Measurements from ENCODE around the gene NOX3. TPM values are rescaled to one million over a fixed set of nuclear protein-coding genes. Genes with fewer than 3 reads are reported as not detected.

NOX3 gene
- polyA plus RNA-seq, 1 donor from 2014 or later = 0.11 TPM

GRCh38 chr6:155450240-155450581, 5.4 kb downstream of the NOX3 start:
- H4K20me1 ChIP-seq (ENCODE audit: insufficient read depth) = no peaks in the 10 kb centered on the region
- TF ChIP-seq REST (IDR thresholded peaks at IDR 0.05; ENCODE audit: borderline replicate concordance) = no peak
- TF ChIP-seq MXI1 (conservative IDR thresholded peaks at IDR 0.05; ENCODE audit: poor library complexity, severe bottlenecking) = no peak
- TF ChIP-seq RAD21 (conservative IDR thresholded peaks at IDR 0.05) = no peak
- TF ChIP-seq EZH2 (IDR thresholded peaks at IDR 0.05; ENCODE audit: borderline replicate concordance, insufficient read depth, low read length, poor library complexity, severe bottlenecking) = no peak
- no peak for TF ChIP-seq EP300 (conservative IDR thresholded peaks at IDR 0.05; ENCODE audit: poor library complexity, severe bottlenecking)
- no peak for TF ChIP-seq TAF1 (IDR thresholded peaks at IDR 0.05; ENCODE audit: low read depth)
- TF ChIP-seq CTCF (IDR thresholded peaks at IDR 0.05; ENCODE audit: poor library complexity, severe bottlenecking) = no peak
- TF ChIP-seq POLR2AphosphoS5 (IDR thresholded peaks at IDR 0.05) = no peak
- TF ChIP-seq SMC3 (conservative IDR thresholded peaks at IDR 0.05; ENCODE audit: poor library complexity) = no peak
- no peak overlapping the region for H2AFZ ChIP-seq (ENCODE audit: low read depth, low read length)
- H3K27me3 ChIP-seq (ENCODE audit: insufficient read depth, low read depth, low read length) = no peaks in the 10 kb centered on the region
- no peak overlapping the region for H3K9ac ChIP-seq (ENCODE audit: low read length)
- no peaks in the 10 kb centered on the region for H3K9me3 ChIP-seq (ENCODE audit: low read length)
- H3K79me2 ChIP-seq (replicated peaks; ENCODE audit: insufficient read depth, low read length) = no peaks in the 10 kb centered on the region
- no peak overlapping the region for H3K27ac ChIP-seq (ENCODE audit: low read length)
- no peaks in the 10 kb centered on the region for H3K9me2 ChIP-seq (ENCODE audit: insufficient read depth, low read length)
- H3F3A ChIP-seq (ENCODE audit: insufficient read depth, low read length, poor library complexity, severe bottlenecking) = no peaks in the 10 kb centered on the region
- no peaks in the 10 kb centered on the region for H3K36me3 ChIP-seq (ENCODE audit: insufficient read depth, low read length)
- no peak overlapping the region for H3K4me2 ChIP-seq (ENCODE audit: low read length)
- H3K4me3 ChIP-seq (ENCODE audit: low read length) = no peak overlapping the region

GRCh38 chr6:155449450-155450239, 6.0 kb downstream of the NOX3 start:
- no peaks in the 10 kb centered on the region for H3K79me2 ChIP-seq (replicated peaks; ENCODE audit: insufficient read depth, low read length)
- no peaks in the 10 kb centered on the region for H3K36me3 ChIP-seq (ENCODE audit: insufficient read depth, low read length)
- no peaks in the 10 kb centered on the region for H3F3A ChIP-seq (ENCODE audit: insufficient read depth, low read length, poor library complexity, severe bottlenecking)
- TF ChIP-seq EP300 (conservative IDR thresholded peaks at IDR 0.05; ENCODE audit: poor library complexity, severe bottlenecking) (no peak), SMC3 (conservative IDR thresholded peaks at IDR 0.05; ENCODE audit: poor library complexity) (no peak), CTCF (IDR thresholded peaks at IDR 0.05; ENCODE audit: poor library complexity, severe bottlenecking) (no peak), RAD21 (conservative IDR thresholded peaks at IDR 0.05) (no peak), EZH2 (IDR thresholded peaks at IDR 0.05; ENCODE audit: borderline replicate concordance, insufficient read depth, low read length, poor library complexity, severe bottlenecking) (no peak), POLR2AphosphoS5 (IDR thresholded peaks at IDR 0.05) (no peak), MXI1 (conservative IDR thresholded peaks at IDR 0.05; ENCODE audit: poor library complexity, severe bottlenecking) (no peak)
- H3K9ac ChIP-seq (ENCODE audit: low read length) = no peak overlapping the region
- H3K27me3 ChIP-seq (ENCODE audit: insufficient read depth, low read depth, low read length) = no peaks in the 10 kb centered on the region
- no peak overlapping the region for H3K4me3 ChIP-seq (ENCODE audit: low read length)
- H3K4me2 ChIP-seq (ENCODE audit: low read length) = no peak overlapping the region
- no peaks in the 10 kb centered on the region for H4K20me1 ChIP-seq (ENCODE audit: insufficient read depth)
- H3K27ac ChIP-seq (ENCODE audit: low read length) = no peak overlapping the region
- H2AFZ ChIP-seq (ENCODE audit: low read depth, low read length) = no peak overlapping the region
- no peaks in the 10 kb centered on the region for H3K9me2 ChIP-seq (ENCODE audit: insufficient read depth, low read length)
- no peaks in the 10 kb centered on the region for H3K9me3 ChIP-seq (ENCODE audit: low read length)

Data from neural cell (in vitro differentiated cells).